ENCODE measurements around the gene CLIP1. TPM values are rescaled to one million over a fixed set of nuclear protein-coding genes. Genes with fewer than 3 reads are reported as not detected.

CLIP1 gene
- total and polyA plus RNA-seq, 2 experiments from 2014 or later, result 61.7 to 74.5 TPM

GRCh38 chr12:122459211-122459610 lies 36.7 kb upstream of the CLIP1 start:
- no peaks in the 10 kb centered on the region for H4K20me1 ChIP-seq (ENCODE audit: insufficient read depth)
- 0 out of 2 replicates have a peak, but pooled peaks cover 4% of the 10 kb centered on the region for H3K4me1 ChIP-seq (ENCODE audit: insufficient read depth)
- H3K4me3 ChIP-seq, result no peak overlapping the region
- 100% methylated on average over 2 of the region's 2 CpGs for WGBS, 2 experiments (ENCODE audit: low coverage in 1 of 2, low lambda C conversion rate in 2 of 2, missing lambda C conversion rate in 2 of 2)
- H3K79me2 ChIP-seq (ENCODE audit: insufficient read depth), result no peaks in the 10 kb centered on the region
- DNase-seq, result no peak
- TF ChIP-seq EZH2phosphoT487 (IDR thresholded peaks at IDR 0.05; ENCODE audit: insufficient read depth, low read depth) (no peak), EZH2 (IDR thresholded peaks at IDR 0.05; ENCODE audit: insufficient read depth, poor library complexity, severe bottlenecking) (no peak)
- no peak overlapping the region for H2AFZ ChIP-seq
- no peak overlapping the region for H3K9ac ChIP-seq
- no peaks in the 10 kb centered on the region for H3K27me3 ChIP-seq (replicated peaks; ENCODE audit: insufficient read depth)
- in situ Hi-C loops (cut with MboI), result no loop called here
- H3K9me2 ChIP-seq (ENCODE audit: insufficient read depth), result no peaks in the 10 kb centered on the region
- H3K4me2 ChIP-seq (ENCODE audit: unreplicated experiment), result no peak overlapping the region
- no peak overlapping the region for H3K27ac ChIP-seq
- H3F3A ChIP-seq (ENCODE audit: insufficient read depth), result peaks cover 5% of the 10 kb centered on the region; the same call in 1 of the 2 replicates
- H3K36me3 ChIP-seq (ENCODE audit: low read depth), result no peaks in the 10 kb centered on the region
- no peaks in the 10 kb centered on the region for H3K9me3 ChIP-seq (ENCODE audit: low read depth)

GRCh38 chr12:122458105-122459035 lies 35.9 kb upstream of the CLIP1 start:
- Histone ChIP-seq H3K9ac (no peak overlapping the region), H3K36me3 (ENCODE audit: low read depth) (no peaks in the 10 kb centered on the region), H3K4me2 (ENCODE audit: unreplicated experiment) (no peak overlapping the region), H2AFZ (no peak overlapping the region), H3K4me1 (ENCODE audit: insufficient read depth) (no peaks in the 10 kb centered on the region), H3K9me3 (ENCODE audit: low read depth) (no peaks in the 10 kb centered on the region), H3K79me2 (ENCODE audit: insufficient read depth) (no peaks in the 10 kb centered on the region), H3K9me2 (ENCODE audit: insufficient read depth) (no peaks in the 10 kb centered on the region), H3F3A (ENCODE audit: insufficient read depth) (no peaks in the 10 kb centered on the region), H3K4me3 (no peak overlapping the region), H3K27ac (no peak overlapping the region), H4K20me1 (ENCODE audit: insufficient read depth) (no peaks in the 10 kb centered on the region), H3K27me3 (replicated peaks; ENCODE audit: insufficient read depth) (no peaks in the 10 kb centered on the region)
- TF ChIP-seq EZH2phosphoT487 (IDR thresholded peaks at IDR 0.05; ENCODE audit: insufficient read depth, low read depth) (no peak), EZH2 (IDR thresholded peaks at IDR 0.05; ENCODE audit: insufficient read depth, poor library complexity, severe bottlenecking) (no peak)
- DNase-seq, result no peak
- WGBS, 2 experiments (ENCODE audit: low coverage in 1 of 2, low lambda C conversion rate in 2 of 2, missing lambda C conversion rate in 2 of 2), result 94% methylated on average over 17 of the region's 17 CpGs
- in situ Hi-C loops (cut with MboI), result no loop called here

- H3K4me3 ChIP-seq, result no peak overlapping the region
- H3K4me1 ChIP-seq (ENCODE audit: insufficient read depth), result no peaks in the 10 kb centered on the region
- no peaks in the 10 kb centered on the region for H3K9me3 ChIP-seq (ENCODE audit: low read depth)
- no peak overlapping the region for H2AFZ ChIP-seq
- H3K4me2 ChIP-seq (ENCODE audit: unreplicated experiment), result no peak overlapping the region
- no peaks in the 10 kb centered on the region for H3K9me2 ChIP-seq (ENCODE audit: insufficient read depth)
- in situ Hi-C loops (cut with MboI), result no loop called here
- H3K27me3 ChIP-seq (replicated peaks; ENCODE audit: insufficient read depth), result no peaks in the 10 kb centered on the region
- TF ChIP-seq EZH2phosphoT487 (IDR thresholded peaks at IDR 0.05; ENCODE audit: insufficient read depth, low read depth), result no peak
- DNase-seq, result no peak
- H3K9ac ChIP-seq, result no peak overlapping the region
- H3K36me3 ChIP-seq (ENCODE audit: low read depth), result no peaks in the 10 kb centered on the region
- WGBS, 2 experiments (ENCODE audit: low coverage in 1 of 2, low lambda C conversion rate in 2 of 2, missing lambda C conversion rate in 2 of 2), result 35 to 46% methylated on average over 2 of the region's 2 CpGs
- no peaks in the 10 kb centered on the region for H4K20me1 ChIP-seq (ENCODE audit: insufficient read depth)
- no peaks in the 10 kb centered on the region for H3F3A ChIP-seq (ENCODE audit: insufficient read depth)
- no peak overlapping the region for H3K27ac ChIP-seq
- no peaks in the 10 kb centered on the region for H3K79me2 ChIP-seq (ENCODE audit: insufficient read depth)
Observed at GRCh38 chr12:122457627-122458026, 35.2 kb upstream of the CLIP1 start.

- Histone ChIP-seq H2AFZ (no peak overlapping the region), H3K4me3 (no peak overlapping the region), H3F3A (ENCODE audit: insufficient read depth) (no peaks in the 10 kb centered on the region), H3K9me3 (ENCODE audit: low read depth) (no peaks in the 10 kb centered on the region), H3K4me1 (ENCODE audit: insufficient read depth) (no peaks in the 10 kb centered on the region), H3K9me2 (ENCODE audit: insufficient read depth) (no peaks in the 10 kb centered on the region), H3K4me2 (ENCODE audit: unreplicated experiment) (no peak overlapping the region), H3K27me3 (replicated peaks; ENCODE audit: insufficient read depth) (no peaks in the 10 kb centered on the region), H3K36me3 (ENCODE audit: low read depth) (no peaks in the 10 kb centered on the region), H4K20me1 (ENCODE audit: insufficient read depth) (no peaks in the 10 kb centered on the region), H3K9ac (no peak overlapping the region), H3K27ac (no peak overlapping the region), H3K79me2 (ENCODE audit: insufficient read depth) (no peaks in the 10 kb centered on the region)
- in situ Hi-C loops (cut with MboI), result no loop called here
- no peak for DNase-seq
- TF ChIP-seq EZH2 (IDR thresholded peaks at IDR 0.05; ENCODE audit: insufficient read depth, poor library complexity, severe bottlenecking) (no peak), EZH2phosphoT487 (IDR thresholded peaks at IDR 0.05; ENCODE audit: insufficient read depth, low read depth) (no peak)
- WGBS, 2 experiments (ENCODE audit: low coverage in 1 of 2, low lambda C conversion rate in 2 of 2, missing lambda C conversion rate in 2 of 2), result 83 to 90% methylated on average over 6 of the region's 6 CpGs
Observed at GRCh38 chr12:122454739-122455138, 32.3 kb upstream of the CLIP1 start.
